ENCODE data around the gene KYNU. TPM values are rescaled to one million over a fixed set of nuclear protein-coding genes. Genes with fewer than 3 reads are reported as not detected.

Gene KYNU
- total and polyA plus RNA-seq, 9 of the 15 experiments (the other 6 are each of a cell fraction or from before 2014, with no cell fraction given) = 2.6 to 11.6 (median 7.2) TPM

- no peak for TF ChIP-seq TOE1 (IDR thresholded peaks at IDR 0.05; ENCODE audit: borderline replicate concordance)
- no peak for TF ChIP-seq TOE1 (CRISPR knock-in tag; IDR thresholded peaks at IDR 0.05; ENCODE audit: borderline replicate concordance, low read depth)
- no peak for TF ChIP-seq STAT5A (IDR thresholded peaks at IDR 0.05; ENCODE audit: borderline replicate concordance, low read length)
- TF ChIP-seq E2F1 (CRISPR knock-in tag; IDR thresholded peaks at IDR 0.05) = no peak
- TF ChIP-seq PHB (CRISPR knock-in tag; IDR thresholded peaks at IDR 0.05) = no peak
- TF ChIP-seq CCNT2 (IDR thresholded peaks at IDR 0.05; ENCODE audit: borderline replicate concordance, extremely low read depth, insufficient read length, low read depth, low read length) = no peak
- TF ChIP-seq, protein P1, sequence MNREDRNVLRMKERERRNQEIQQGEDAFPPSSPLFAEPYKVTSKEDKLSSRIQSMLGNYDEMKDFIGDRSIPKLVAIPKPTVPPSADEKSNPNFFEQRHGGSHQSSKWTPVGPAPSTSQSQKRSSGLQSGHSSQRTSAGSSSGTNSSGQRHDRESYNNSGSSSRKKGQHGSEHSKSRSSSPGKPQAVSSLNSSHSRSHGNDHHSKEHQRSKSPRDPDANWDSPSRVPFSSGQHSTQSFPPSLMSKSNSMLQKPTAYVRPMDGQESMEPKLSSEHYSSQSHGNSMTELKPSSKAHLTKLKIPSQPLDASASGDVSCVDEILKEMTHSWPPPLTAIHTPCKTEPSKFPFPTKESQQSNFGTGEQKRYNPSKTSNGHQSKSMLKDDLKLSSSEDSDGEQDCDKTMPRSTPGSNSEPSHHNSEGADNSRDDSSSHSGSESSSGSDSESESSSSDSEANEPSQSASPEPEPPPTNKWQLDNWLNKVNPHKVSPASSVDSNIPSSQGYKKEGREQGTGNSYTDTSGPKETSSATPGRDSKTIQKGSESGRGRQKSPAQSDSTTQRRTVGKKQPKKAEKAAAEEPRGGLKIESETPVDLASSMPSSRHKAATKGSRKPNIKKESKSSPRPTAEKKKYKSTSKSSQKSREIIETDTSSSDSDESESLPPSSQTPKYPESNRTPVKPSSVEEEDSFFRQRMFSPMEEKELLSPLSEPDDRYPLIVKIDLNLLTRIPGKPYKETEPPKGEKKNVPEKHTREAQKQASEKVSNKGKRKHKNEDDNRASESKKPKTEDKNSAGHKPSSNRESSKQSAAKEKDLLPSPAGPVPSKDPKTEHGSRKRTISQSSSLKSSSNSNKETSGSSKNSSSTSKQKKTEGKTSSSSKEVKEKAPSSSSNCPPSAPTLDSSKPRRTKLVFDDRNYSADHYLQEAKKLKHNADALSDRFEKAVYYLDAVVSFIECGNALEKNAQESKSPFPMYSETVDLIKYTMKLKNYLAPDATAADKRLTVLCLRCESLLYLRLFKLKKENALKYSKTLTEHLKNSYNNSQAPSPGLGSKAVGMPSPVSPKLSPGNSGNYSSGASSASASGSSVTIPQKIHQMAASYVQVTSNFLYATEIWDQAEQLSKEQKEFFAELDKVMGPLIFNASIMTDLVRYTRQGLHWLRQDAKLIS (CRISPR knock-in tag; IDR thresholded peaks at IDR 0.05) = no peak
Observed at GRCh38 chr2:142993771-142994170, 116.3 kb downstream of the KYNU start (continued).

Data from K562 (cell line).